HG03457 (cell line): Measurements from ENCODE around the gene SLC38A10.

Experiments used
- ATAC-seq: cut with Tn5 transposase; IDR thresholded peaks from one replicate; pipeline ENCODE4 v1.9.1; 2021; ENCODE audit warnings: moderate number of reproducible peaks; ENCODE audit not compliant: unreplicated experiment

SLC38A10 gene

GRCh38 chr17:81331527-81332043 lies 36.5 kb upstream of the SLC38A10 start:
- no peak for ATAC-seq

GRCh38 chr17:81330884-81331245 lies 35.8 kb upstream of the SLC38A10 start:
- ATAC-seq = no peak

GRCh38 chr17:81329927-81330883 lies 35.1 kb upstream of the SLC38A10 start:
- no peak for ATAC-seq

GRCh38 chr17:81328978-81329926 lies 34.1 kb upstream of the SLC38A10 start:
- no peak for ATAC-seq

GRCh38 chr17:81328489-81328888 lies 33.4 kb upstream of the SLC38A10 start:
- ATAC-seq = no peak

- ATAC-seq = no peak
These were observed 30.7 kb upstream of the SLC38A10 start for GRCh38 chr17:81325714-81326358.

GRCh38 chr17:81324851-81325713 lies 30.0 kb upstream of the SLC38A10 start:
- no peak for ATAC-seq

GRCh38 chr17:81324177-81324850 lies 29.2 kb upstream of the SLC38A10 start:
- ATAC-seq = no peak

GRCh38 chr17:81323411-81323868 lies 28.3 kb upstream of the SLC38A10 start:
- ATAC-seq = no peak

GRCh38 chr17:81323083-81323369 lies 27.9 kb upstream of the SLC38A10 start:
- ATAC-seq = no peak

GRCh38 chr17:81322271-81323082 lies 27.4 kb upstream of the SLC38A10 start:
- no peak for ATAC-seq

- no peak for ATAC-seq
These were observed 23.0 kb upstream of the SLC38A10 start for GRCh38 chr17:81317961-81318605.

GRCh38 chr17:81317530-81317821 lies 22.4 kb upstream of the SLC38A10 start:
- ATAC-seq = no peak

GRCh38 chr17:81315885-81316391 lies 20.8 kb upstream of the SLC38A10 start:
- ATAC-seq = no peak

- ATAC-seq = no peak
These were observed 20.2 kb upstream of the SLC38A10 start for GRCh38 chr17:81315129-81315884.

GRCh38 chr17:81314398-81315081 lies 19.4 kb upstream of the SLC38A10 start:
- ATAC-seq = no peak
